Measurements from ENCODE around the gene SIGLEC8. TPM values are rescaled to one million over a fixed set of nuclear protein-coding genes. Genes with fewer than 3 reads are reported as not detected.
"Not testable (repeated sequence)": the region's sequence is repeated elsewhere in the genome, so short reads cannot be mapped to it uniquely, and the experiment has no call there.

SIGLEC8 gene
- total RNA-seq, 1 donor from 2014 or later: 2.1 TPM

- Histone ChIP-seq H3K4me1 (no peaks in the 10 kb centered on the region), H3K27me3 (peaks cover 5% of the 10 kb centered on the region)
- DNase-seq: no peak
These were observed 9.7 kb downstream of the SIGLEC8 start for GRCh38 chr19:51448411-51449016.

GRCh38 chr19:51448011-51448410 is 10.2 kb downstream of the SIGLEC8 start:
- TF ChIP-seq, protein P1, sequence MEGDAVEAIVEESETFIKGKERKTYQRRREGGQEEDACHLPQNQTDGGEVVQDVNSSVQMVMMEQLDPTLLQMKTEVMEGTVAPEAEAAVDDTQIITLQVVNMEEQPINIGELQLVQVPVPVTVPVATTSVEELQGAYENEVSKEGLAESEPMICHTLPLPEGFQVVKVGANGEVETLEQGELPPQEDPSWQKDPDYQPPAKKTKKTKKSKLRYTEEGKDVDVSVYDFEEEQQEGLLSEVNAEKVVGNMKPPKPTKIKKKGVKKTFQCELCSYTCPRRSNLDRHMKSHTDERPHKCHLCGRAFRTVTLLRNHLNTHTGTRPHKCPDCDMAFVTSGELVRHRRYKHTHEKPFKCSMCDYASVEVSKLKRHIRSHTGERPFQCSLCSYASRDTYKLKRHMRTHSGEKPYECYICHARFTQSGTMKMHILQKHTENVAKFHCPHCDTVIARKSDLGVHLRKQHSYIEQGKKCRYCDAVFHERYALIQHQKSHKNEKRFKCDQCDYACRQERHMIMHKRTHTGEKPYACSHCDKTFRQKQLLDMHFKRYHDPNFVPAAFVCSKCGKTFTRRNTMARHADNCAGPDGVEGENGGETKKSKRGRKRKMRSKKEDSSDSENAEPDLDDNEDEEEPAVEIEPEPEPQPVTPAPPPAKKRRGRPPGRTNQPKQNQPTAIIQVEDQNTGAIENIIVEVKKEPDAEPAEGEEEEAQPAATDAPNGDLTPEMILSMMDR (IDR thresholded peaks at IDR 0.05): no peak
- Histone ChIP-seq H3K27ac (no peak overlapping the region), H3K4me1 (no peaks in the 10 kb centered on the region), H3K4me3 (no peak overlapping the region), H3K27me3 (peaks cover 5% of the 10 kb centered on the region), H3K9me3 (no peaks in the 10 kb centered on the region), H3K36me3 (no peaks in the 10 kb centered on the region)
- DNase-seq (no peak), ATAC-seq (no peak)
- intact Hi-C loops (cut with DNase I): no loop called here

More at GRCh38 chr19:51448411-51449016, 9.7 kb downstream of the SIGLEC8 start:
- H3K4me3 ChIP-seq: no peak overlapping the region
- TF ChIP-seq, protein P1 (IDR thresholded peaks at IDR 0.05): no peak
- no peak overlapping the region for H3K27ac ChIP-seq
- no peaks in the 10 kb centered on the region for H3K36me3 ChIP-seq
- no peaks in the 10 kb centered on the region for H3K9me3 ChIP-seq
- ATAC-seq: no peak
- intact Hi-C loops (cut with DNase I): no loop called here

GRCh38 chr19:51447510-51447909 is 10.7 kb downstream of the SIGLEC8 start:
- H3K27me3 ChIP-seq; DNase-seq; ATAC-seq; H3K27ac ChIP-seq; H3K4me1 ChIP-seq; H3K9me3 ChIP-seq; intact Hi-C loops (cut with DNase I); H3K4me3 ChIP-seq; H3K36me3 ChIP-seq: not testable (repeated sequence)

GRCh38 chr19:51441410-51442390 is 16.6 kb downstream of the SIGLEC8 start:
- H3K27ac ChIP-seq: no peak overlapping the region
- intact Hi-C loops (cut with DNase I): no loop called here
- no peaks in the 10 kb centered on the region for H3K9me3 ChIP-seq
- peaks cover 30% of the 10 kb centered on the region for H3K27me3 ChIP-seq
- H3K4me1 ChIP-seq: peaks cover 6% of the 10 kb centered on the region
- DNase-seq (peak; percentile 63), ATAC-seq (peak; percentile 66)
- TF ChIP-seq, protein P1 (IDR thresholded peaks at IDR 0.05): no peak
- no peaks in the 10 kb centered on the region for H3K36me3 ChIP-seq
- no peak overlapping the region for H3K4me3 ChIP-seq

DNA sequence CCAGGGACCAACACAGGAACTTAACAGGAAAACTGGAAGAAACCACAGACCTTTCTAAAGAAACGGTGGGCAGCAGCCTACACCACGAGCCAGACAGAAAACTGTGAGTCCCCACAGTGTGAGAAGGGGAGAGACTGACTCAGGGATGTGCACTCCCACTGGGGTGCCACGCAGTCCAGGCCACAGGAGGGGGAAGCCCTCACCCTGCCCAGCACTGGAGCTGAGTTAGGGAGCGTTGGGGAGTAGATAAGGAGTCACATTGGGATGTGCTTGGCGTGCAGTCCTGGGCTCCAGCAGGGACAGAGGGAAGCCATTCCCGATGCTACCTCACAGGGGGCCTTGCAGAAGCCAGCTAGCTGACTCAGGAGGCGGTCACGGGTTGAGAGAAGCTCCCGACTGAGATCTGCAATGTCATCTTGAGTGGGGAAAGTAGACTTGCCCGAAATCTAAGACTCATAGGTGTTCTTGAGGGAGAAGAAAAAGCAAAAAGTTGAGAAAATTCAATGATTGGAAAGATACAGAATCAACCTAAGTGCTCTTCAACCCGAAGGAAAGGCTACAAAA is 17.3 kb downstream of the SIGLEC8 start:
- H3K9me3 ChIP-seq: no peaks in the 10 kb centered on the region
- DNase-seq: peak; percentile 62
- peaks cover 6% of the 10 kb centered on the region for H3K4me1 ChIP-seq
- H3K27me3 ChIP-seq: peaks cover 37% of the 10 kb centered on the region
- intact Hi-C loops (cut with DNase I): no loop called here
- H3K27ac ChIP-seq: no peak overlapping the region
- no peak overlapping the region for H3K4me3 ChIP-seq
- ATAC-seq: peak; percentile 34
- TF ChIP-seq, protein P1 (IDR thresholded peaks at IDR 0.05): no peak
- no peaks in the 10 kb centered on the region for H3K36me3 ChIP-seq

DNA sequence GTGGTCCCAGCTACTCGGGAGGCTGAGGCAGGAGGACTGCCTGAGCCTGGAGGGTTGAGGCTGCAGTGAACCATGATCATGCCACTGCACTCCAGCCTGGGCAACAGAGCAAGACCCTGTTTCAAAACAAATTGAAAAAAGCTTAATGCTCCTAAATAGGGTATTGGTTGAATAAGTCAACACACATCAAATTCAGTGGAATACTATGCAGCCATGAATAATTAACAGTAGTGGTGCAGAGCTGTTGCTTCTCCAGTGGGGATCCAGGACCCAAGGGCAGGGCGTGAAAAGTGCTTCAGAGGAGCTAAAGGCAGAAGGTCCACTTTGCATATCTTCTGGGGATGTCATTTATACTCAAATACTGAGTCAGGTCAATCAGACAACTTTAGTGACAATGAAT is 18.2 kb downstream of the SIGLEC8 start:
- Histone ChIP-seq H3K27ac (no peak overlapping the region), H3K36me3 (no peaks in the 10 kb centered on the region), H3K4me3 (no peak overlapping the region), H3K9me3 (no peaks in the 10 kb centered on the region), H3K4me1 (peaks cover 6% of the 10 kb centered on the region), H3K27me3 (peaks cover 44% of the 10 kb centered on the region)
- peak; percentile 6 for DNase-seq
- ATAC-seq: no peak
- intact Hi-C loops (cut with DNase I): no loop called here
- TF ChIP-seq, protein P1 (IDR thresholded peaks at IDR 0.05): no peak

All from upper lobe of right lung (tissue), 1 donor.